ENCODE measurements around the gene FAT3. TPM values are rescaled to one million over a fixed set of nuclear protein-coding genes. Genes with fewer than 3 reads are reported as not detected.

Gene FAT3
- total RNA-seq, 2 donors from 2014 or later, result 0.10 to 0.96 TPM

DNA sequence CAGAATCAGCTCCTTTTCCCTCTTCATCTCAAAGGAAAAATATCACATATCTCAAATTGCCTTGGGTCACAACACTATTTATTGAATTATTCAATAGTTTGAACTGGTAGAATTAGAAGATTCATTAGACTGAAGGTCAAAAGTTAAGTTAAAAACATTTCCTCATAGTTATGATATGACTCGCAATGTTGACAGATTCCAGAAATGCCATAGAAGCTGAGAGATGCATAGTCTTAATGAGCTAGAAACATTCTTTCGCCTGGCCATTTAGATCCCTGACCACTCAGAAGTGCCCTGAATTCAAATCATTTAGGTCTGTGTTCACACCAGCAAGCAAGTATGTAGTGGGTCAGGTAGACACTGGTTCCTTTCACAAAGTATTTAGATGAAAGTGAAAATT, 44.4 kb downstream of the FAT3 start:
- DNase-seq, result no peak
- H3K27me3 ChIP-seq, result no peaks in the 10 kb centered on the region
- H3K4me3 ChIP-seq, result no peak overlapping the region
- no peak overlapping the region for H3K27ac ChIP-seq
- H3K4me1 ChIP-seq, result no peaks in the 10 kb centered on the region
- H3K9ac ChIP-seq (ENCODE audit: low read depth in 2 of 2, low read length in 2 of 2), result no peak overlapping the region
- H3K9me3 ChIP-seq, result no peaks in the 10 kb centered on the region
- TF ChIP-seq, protein P1, sequence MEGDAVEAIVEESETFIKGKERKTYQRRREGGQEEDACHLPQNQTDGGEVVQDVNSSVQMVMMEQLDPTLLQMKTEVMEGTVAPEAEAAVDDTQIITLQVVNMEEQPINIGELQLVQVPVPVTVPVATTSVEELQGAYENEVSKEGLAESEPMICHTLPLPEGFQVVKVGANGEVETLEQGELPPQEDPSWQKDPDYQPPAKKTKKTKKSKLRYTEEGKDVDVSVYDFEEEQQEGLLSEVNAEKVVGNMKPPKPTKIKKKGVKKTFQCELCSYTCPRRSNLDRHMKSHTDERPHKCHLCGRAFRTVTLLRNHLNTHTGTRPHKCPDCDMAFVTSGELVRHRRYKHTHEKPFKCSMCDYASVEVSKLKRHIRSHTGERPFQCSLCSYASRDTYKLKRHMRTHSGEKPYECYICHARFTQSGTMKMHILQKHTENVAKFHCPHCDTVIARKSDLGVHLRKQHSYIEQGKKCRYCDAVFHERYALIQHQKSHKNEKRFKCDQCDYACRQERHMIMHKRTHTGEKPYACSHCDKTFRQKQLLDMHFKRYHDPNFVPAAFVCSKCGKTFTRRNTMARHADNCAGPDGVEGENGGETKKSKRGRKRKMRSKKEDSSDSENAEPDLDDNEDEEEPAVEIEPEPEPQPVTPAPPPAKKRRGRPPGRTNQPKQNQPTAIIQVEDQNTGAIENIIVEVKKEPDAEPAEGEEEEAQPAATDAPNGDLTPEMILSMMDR (IDR thresholded peaks at IDR 0.05), result no peak
- no peaks in the 10 kb centered on the region for H3K36me3 ChIP-seq
- intact Hi-C loops (cut with DNase I), result no loop called here

DNA sequence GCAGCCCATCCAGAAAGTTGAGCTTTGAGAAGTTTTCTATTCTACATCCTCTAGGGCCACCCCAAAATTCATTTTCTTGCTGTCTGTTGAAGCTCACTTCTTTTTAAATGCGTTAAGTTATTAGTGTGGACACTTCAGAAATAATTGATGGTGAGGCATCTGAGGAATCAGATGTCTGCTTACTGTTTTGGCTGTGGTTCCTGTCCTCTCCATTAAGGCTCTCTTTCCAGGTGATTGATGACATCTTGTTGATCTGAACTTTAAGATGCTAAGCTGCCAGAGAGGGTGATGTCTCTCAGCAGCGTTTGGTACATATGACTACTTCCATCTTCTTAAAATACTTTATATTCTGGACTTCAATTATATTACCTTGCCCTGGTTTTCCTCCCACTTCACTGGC, 45.2 kb downstream of the FAT3 start:
- H3K9me3 ChIP-seq, result no peaks in the 10 kb centered on the region
- H3K9ac ChIP-seq (ENCODE audit: low read depth in 2 of 2, low read length in 2 of 2), result no peak overlapping the region
- no peak overlapping the region for H3K27ac ChIP-seq
- intact Hi-C loops (cut with DNase I), result no loop called here
- TF ChIP-seq, protein P1 (IDR thresholded peaks at IDR 0.05), result no peak
- no peaks in the 10 kb centered on the region for H3K4me1 ChIP-seq
- DNase-seq, result no peak
- no peaks in the 10 kb centered on the region for H3K36me3 ChIP-seq
- no peaks in the 10 kb centered on the region for H3K27me3 ChIP-seq
- no peak overlapping the region for H3K4me3 ChIP-seq

DNA sequence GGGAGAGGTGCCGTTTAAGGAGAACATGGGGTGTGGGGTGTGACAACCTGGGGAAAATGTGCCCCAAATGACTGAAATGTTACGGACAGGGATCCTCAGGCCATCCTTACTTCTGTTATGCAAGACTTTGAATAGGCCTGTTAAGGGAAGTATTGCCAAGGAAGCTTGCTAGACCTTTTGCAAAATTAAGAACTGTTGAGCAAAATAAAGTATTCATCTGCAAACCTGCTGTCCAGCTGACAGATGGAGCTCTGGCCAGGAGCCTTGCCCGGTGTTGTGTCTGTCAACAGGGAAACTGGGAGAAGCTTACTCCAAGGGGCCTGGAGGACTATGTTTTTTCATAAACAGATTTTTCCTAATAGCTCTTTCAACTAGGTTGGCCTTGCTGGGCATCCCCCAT, 48.0 kb downstream of the FAT3 start:
- H3K9me3 ChIP-seq, result no peaks in the 10 kb centered on the region
- no peak overlapping the region for H3K4me3 ChIP-seq

More for the DNA sequence above, 48.0 kb downstream of the FAT3 start:
- Histone ChIP-seq H3K9ac (ENCODE audit: low read depth in 2 of 2, low read length in 2 of 2) (no peak overlapping the region), H3K27me3 (no peaks in the 10 kb centered on the region), H3K36me3 (no peaks in the 10 kb centered on the region), H3K27ac (no peak overlapping the region), H3K4me1 (no peaks in the 10 kb centered on the region)
- no peak for DNase-seq
- intact Hi-C loops (cut with DNase I), result no loop called here
- TF ChIP-seq, protein P1 (IDR thresholded peaks at IDR 0.05), result no peak

Data from colonic mucosa (tissue), 4 donors.